ENCODE data around the gene SKP2. TPM values are rescaled to one million over a fixed set of nuclear protein-coding genes. Genes with fewer than 3 reads are reported as not detected.

Gene SKP2
- total RNA-seq, 2 donors from 2014 or later = 3.7 to 5.0 TPM

- TF ChIP-seq CTCF (IDR thresholded peaks at IDR 0.05) = no peak
- Histone ChIP-seq H3K27ac (no peak overlapping the region), H3K4me3 (no peak overlapping the region), H3K4me1 (peaks cover 0 to 45% of the 10 kb centered on the region in 2 donors), H3K36me3 (peaks cover 7% of the 10 kb centered on the region), H3K9me3 (no peaks in the 10 kb centered on the region), H3K27me3 (no peaks in the 10 kb centered on the region)
- no peak for DNase-seq (ENCODE audit: low spot score)
Observed at GRCh38 chr5:36153726-36154125, 1.8 kb downstream of the SKP2 start.

- H3K9me3 ChIP-seq = no peaks in the 10 kb centered on the region
- peaks cover 0 to 40% of the 10 kb centered on the region in 2 donors for H3K4me1 ChIP-seq
- no peaks in the 10 kb centered on the region for H3K27me3 ChIP-seq
- peaks cover 16% of the 10 kb centered on the region for H3K36me3 ChIP-seq
- TF ChIP-seq CTCF (IDR thresholded peaks at IDR 0.05) = no peak
- no peak for DNase-seq (ENCODE audit: low spot score)
- H3K27ac ChIP-seq = no peak overlapping the region
- H3K4me3 ChIP-seq = no peak overlapping the region
Observed at GRCh38 chr5:36155291-36155690, 3.4 kb downstream of the SKP2 start.

GRCh38 chr5:36156121-36156601 lies 4.2 kb downstream of the SKP2 start:
- no peak overlapping the region for H3K27ac ChIP-seq

GRCh38 chr5:36156619-36157018 lies 4.7 kb downstream of the SKP2 start:
- no peak overlapping the region for H3K4me3 ChIP-seq
- DNase-seq (ENCODE audit: low spot score) = no peak
- H3K36me3 ChIP-seq = peaks cover 26% of the 10 kb centered on the region
- no peaks in the 10 kb centered on the region for H3K9me3 ChIP-seq
- peaks cover 0 to 32% of the 10 kb centered on the region in 2 donors for H3K4me1 ChIP-seq
- no peaks in the 10 kb centered on the region for H3K27me3 ChIP-seq
- no peak overlapping the region for H3K27ac ChIP-seq
- TF ChIP-seq CTCF (IDR thresholded peaks at IDR 0.05) = no peak

More at GRCh38 chr5:36156121-36156601, 4.2 kb downstream of the SKP2 start:
- no peak overlapping the region for H3K4me3 ChIP-seq
- peaks cover 0 to 32% of the 10 kb centered on the region in 2 donors for H3K4me1 ChIP-seq
- no peak for DNase-seq (ENCODE audit: low spot score)
- H3K27me3 ChIP-seq = no peaks in the 10 kb centered on the region
- H3K9me3 ChIP-seq = no peaks in the 10 kb centered on the region
- TF ChIP-seq CTCF (IDR thresholded peaks at IDR 0.05) = no peak
- peaks cover 23% of the 10 kb centered on the region for H3K36me3 ChIP-seq

- DNase-seq (ENCODE audit: low spot score) = no peak
- Histone ChIP-seq H3K9me3 (no peaks in the 10 kb centered on the region), H3K27me3 (no peaks in the 10 kb centered on the region), H3K36me3 (peaks cover 41% of the 10 kb centered on the region), H3K27ac (no peak overlapping the region), H3K4me1 (peaks cover 0 to 22% of the 10 kb centered on the region in 2 donors), H3K4me3 (no peak overlapping the region)
- TF ChIP-seq CTCF (IDR thresholded peaks at IDR 0.05) = no peak
Observed at GRCh38 chr5:36158144-36158543, 6.2 kb downstream of the SKP2 start.

GRCh38 chr5:36160617-36161016 lies 8.7 kb downstream of the SKP2 start:
- no peak for DNase-seq (ENCODE audit: low spot score)
- Histone ChIP-seq H3K4me1 (peaks cover 0 to 12% of the 10 kb centered on the region in 2 donors), H3K9me3 (no peaks in the 10 kb centered on the region), H3K27ac (no peak overlapping the region), H3K36me3 (peaks cover 48% of the 10 kb centered on the region), H3K27me3 (no peaks in the 10 kb centered on the region), H3K4me3 (no peak overlapping the region)
- no peak for TF ChIP-seq CTCF (IDR thresholded peaks at IDR 0.05)

Measured in right atrium auricular region (tissue), 2 donors.